Stimulated activated CD8-positive, alpha-beta memory T cell treated with anti-CD3 and anti-CD28 coated beads, Interleukin-4, amount 100 ng/mL, for 24 hours (primary cell): ENCODE data around the gene IQSEC3.
"Not testable (repeated sequence)": the region's sequence is repeated elsewhere in the genome, so short reads cannot be mapped to it uniquely, and the experiment has no call there.

Experiments used
- DNase-seq: peaks from one replicate; pipeline ENCODE4 v3.0.0-alpha.2; 2020; ENCODE audit warnings: low read depth

The IQSEC3 gene

DNA sequence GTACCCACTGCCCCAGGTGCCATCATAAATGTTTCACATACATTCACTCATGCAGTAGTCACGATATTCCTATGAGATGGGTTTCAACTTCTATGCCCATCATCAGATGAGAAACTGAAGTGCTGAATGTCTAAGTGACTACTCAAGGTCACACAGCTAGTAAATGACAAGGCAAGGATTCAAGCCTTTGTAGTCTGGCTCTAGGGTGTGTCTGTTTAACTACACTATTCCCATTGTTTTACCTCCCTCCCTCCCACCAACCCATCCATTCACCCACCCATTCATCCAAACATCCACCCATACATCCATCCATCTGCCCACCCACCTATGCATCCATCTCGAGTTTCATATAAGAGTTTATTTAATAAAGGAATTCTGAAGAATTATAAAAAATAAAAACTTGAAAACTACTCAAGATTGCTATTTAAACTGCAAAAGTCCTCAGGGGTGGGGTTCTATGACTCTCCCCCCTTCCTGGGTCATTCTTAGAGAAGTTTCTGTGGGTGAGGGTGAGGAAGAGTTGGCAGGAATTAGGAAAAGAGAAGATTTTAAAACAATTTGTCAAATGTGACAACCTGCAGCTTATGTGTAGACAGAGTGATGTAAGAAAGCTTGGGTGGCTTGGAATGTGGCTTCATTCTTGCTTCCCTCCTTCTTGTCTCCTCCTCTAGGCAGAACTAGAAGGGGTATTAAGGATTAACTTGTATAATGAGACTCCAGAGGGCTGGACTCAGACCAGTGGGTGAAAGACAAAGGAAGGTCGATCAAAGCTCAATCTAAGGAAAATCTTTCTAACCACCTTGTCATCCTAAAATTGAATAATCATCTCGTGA lies 13.4 kb upstream of the IQSEC3 start:
- DNase-seq: not testable (repeated sequence)

DNA sequence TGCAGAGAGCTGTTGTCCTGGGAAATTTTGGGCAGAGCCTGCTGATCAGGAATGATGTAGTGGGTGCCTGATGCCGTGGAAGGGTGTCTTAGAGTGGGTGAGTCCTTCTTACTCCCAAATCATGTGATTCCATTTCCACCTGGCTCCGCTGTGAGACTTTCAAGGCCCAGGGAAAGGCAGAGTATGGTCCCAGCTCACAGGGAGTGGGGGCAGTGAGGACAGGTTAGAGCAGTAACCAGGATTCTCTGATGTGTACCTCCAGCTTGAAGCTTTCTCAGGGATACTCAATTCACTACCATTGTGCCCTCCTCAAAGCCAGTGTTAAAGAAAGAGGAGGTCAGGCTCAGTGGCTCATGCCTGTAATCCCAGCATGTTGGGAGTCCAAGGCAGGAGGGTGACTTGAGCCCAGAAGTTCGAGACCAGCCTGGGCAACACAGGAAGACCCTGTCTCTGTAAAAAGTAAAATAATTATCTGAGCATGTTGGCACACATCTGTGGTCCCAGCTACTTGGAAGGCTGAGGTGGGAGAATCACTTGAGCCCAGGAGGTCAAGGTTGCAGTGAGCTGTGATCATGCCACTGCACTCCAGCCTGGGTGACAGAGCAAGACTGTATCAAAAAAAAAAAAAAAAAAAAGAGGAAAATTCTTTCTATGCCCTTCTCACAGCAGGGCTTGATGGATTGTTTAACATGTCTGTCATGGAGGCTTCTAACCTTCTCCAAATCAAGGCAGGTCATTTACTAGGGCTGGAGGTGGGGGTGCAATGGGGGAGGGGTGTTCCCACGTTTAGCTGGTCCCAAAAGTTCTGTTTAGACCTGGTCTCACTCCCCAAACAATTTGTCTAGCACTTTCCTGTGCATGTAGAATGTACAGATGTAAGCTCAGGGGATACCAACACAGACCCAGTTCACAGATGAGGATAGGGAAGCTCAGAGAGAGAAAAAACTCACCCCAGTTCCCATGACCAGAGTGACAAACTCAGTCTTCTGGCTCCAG lies 12.5 kb upstream of the IQSEC3 start:
- DNase-seq: no peak

DNA sequence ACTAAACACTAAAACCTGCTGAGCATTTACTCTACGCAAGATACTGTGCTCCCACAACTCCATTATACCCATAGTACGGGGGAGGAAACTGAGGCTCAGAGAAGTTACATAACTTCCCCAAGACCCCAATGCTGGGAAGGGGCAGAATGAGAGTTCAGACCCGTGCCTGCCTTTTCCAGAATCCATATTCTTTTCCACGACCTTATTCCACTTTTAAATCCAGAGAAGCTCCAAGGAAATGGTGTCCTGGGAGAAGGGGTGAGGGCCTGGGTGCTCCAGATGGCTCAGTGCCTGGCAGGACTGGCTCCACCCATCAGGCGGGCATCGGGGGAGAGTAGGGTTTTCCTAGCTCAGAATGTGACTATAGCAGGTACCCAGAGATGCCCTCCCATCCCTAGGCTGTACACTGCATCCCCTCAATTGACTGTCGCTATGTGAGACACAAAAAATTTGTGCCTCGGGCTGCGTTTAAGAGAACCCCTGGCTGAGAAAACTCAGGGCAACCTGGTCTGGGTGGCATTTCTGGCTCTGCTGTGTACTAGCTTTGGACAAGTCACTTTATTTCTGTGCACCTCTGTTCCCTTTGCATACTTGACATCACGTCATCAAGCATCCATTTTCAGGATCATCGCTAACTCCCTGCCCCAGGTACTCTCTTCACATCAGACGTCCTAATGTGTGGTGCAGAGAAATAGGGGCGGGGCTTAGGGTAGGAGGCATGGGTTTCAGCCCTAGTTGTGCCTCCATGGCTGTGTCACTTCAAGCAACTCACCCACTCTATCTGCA lies 11.6 kb upstream of the IQSEC3 start:
- no peak for DNase-seq

DNA sequence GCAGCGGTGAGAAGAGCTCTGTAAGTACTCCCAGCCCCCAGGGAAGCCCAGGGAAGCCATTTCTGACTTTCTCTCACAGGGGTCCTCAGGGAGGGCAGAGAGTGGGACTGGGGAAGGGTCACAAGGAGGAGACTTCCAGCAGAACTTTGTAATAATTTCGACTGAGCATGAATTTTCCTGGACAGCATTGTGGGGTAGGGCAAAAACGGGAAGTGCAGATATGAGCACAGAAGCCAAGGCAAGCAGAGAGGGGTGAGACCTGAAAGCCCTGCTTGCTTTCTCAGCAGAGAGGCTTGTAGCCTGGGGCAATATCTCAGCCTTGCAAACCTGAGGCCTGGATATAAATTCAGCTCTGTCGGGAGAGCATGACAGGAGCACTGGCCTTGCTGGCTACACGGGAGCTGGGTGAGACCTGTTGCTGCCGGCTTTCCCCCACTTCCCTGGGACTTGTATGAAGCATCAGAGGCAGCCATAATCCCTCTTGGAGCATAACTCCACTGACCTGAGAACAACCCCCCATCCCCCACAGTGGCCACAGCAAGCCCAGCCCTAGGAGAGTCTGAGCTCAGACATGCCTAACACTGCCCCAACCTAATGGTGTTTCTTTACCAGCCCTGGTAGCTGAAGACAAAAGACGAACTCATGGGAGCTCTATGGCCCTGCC lies 9.8 kb upstream of the IQSEC3 start:
- DNase-seq: no peak

- DNase-seq: no peak
Observed at GRCh38 chr12:57539-57938, 9.0 kb upstream of the IQSEC3 start.

DNA sequence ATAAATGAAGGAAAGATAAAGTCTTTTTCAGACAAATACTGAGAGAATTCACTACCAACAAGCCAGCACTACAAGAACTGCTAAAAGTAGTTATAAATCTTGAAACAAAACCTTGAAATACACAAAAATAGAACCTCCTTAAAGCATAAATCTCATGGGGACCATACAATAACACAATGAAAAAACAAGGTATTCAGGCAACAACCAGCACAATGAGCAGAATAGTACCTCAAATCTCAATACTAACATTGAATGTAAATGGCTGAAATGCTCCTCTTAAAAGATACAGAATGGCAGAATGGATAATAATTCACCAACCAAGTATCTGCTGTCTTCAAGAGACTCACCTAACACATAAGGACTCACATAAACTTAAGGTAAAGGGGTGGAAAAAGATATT lies 7.7 kb upstream of the IQSEC3 start:
- DNase-seq: no peak

DNA sequence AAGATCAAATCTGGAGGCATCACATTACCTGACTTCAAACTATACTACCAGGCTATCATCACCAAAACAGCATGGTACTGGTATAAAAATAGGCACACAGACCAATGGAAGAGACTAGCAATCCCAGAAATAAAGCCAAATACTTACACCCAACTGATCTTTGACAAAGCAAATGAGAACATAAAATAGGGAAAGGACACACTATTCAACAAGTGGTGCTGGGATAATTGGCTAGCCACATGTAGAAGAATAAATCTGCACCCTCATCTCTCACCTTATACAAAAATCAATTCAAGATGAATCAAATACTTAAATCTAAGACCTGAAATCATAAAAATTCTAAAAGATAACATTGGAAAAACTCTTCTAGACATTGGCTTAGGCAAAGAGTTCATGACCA lies 4.7 kb upstream of the IQSEC3 start:
- not testable (repeated sequence) for DNase-seq

DNA sequence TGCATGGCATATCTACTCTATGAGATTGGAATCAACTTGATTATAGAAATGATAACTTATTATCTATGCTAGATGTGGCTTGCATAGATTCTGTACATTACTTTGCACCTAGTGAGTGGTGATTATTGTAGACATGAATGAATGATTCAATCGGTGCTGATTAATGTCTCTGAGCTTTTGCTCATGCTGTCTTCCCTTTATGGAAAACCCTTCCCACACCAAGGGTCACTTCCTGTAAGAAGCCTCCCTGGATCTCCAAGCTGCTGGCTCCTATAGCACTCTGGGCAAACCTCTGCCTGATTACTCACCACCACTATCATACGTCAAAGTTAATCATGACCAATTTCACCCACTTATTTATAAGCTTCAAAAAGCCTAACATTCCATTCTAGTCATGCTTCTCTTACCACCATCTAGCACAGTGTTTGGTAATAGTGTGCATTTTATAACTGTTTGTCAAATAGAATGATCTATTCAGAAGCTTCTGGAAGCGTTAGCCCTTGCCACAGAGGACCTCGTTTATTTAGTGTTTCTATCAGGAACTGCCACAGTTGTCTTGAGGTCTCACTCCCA lies 990 bp upstream of the IQSEC3 start:
- DNase-seq: not testable (repeated sequence)

- DNase-seq: not testable (repeated sequence)
Observed at GRCh38 chr12:66782-67504, 376 bp downstream of the IQSEC3 start.

GRCh38 chr12:69677-70076 lies 3.1 kb downstream of the IQSEC3 start:
- not testable (repeated sequence) for DNase-seq

DNA sequence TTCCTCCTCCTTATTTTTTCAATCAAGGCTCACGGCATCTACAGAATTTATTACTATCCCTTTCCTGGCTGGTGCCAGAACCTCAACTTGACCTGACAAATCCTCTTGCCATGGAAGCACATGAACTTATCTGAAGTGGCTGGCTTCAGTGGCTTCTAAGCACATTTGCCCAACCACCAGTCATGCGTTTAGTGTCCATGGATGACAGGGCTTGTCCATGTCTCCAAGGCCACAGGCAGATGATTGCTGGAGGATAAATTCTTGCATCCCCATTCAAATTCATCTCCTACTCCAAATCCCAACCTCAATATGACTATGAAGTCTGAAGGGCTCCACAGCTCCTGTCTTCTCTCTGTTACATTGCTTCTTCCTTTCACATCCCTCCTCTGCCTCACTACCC lies 4.0 kb downstream of the IQSEC3 start:
- DNase-seq: not testable (repeated sequence)

- not testable (repeated sequence) for DNase-seq
Observed at GRCh38 chr12:72018-72417, 5.5 kb downstream of the IQSEC3 start.

- DNase-seq: not testable (repeated sequence)
Observed at GRCh38 chr12:74420-75190, 8.0 kb downstream of the IQSEC3 start.

DNA sequence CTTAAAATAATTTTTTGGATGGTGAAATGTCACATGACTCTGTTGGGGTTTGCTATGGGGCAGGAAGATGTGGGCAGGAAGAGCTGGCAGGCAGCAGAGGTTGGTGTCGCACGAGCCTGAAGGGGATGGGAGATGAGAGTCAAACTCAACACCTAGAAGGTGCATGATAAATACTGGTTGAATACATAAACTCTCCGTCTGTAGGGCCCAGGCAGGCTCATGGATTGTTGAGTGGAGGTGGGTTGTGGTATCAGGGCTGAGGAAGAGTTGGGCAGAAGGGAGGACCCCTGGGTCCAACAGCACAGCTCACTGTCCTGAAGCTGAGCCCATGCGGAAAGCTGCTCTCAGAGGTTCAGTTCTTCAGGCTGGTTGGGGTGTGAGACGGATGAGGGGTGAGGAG lies 9.0 kb downstream of the IQSEC3 start:
- DNase-seq: not testable (repeated sequence)

GRCh38 chr12:76102-76501 lies 9.5 kb downstream of the IQSEC3 start:
- DNase-seq: not testable (repeated sequence)

DNA sequence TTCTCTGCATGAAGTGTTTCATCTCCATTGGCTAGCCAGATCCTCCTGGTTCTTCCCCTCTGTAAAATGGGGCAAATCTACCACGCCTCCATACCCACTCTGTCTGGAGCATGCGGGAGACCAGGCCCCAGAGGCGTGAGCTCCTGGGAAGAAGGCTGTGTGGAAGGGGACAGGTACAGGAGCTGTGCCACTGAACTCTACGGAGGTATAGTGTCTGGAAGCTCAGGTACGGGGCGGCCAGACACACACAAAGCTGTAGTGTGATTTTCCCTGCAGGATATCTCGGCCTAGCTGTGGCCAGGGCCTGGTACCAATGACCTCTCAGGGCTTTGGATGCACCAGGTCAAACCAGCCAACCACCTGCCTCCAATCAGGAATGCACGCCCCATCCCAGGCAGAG lies 10.0 kb downstream of the IQSEC3 start:
- not testable (repeated sequence) for DNase-seq

- DNase-seq: not testable (repeated sequence)
Observed at GRCh38 chr12:77101-77719, 10.6 kb downstream of the IQSEC3 start.

- DNase-seq: not testable (repeated sequence)
Observed at GRCh38 chr12:77769-78383, 11.3 kb downstream of the IQSEC3 start.

- no peak for DNase-seq
Observed at GRCh38 chr12:78981-79380, 12.4 kb downstream of the IQSEC3 start.
